ENCODE data around the gene MUS81. TPM values are rescaled to one million over a fixed set of nuclear protein-coding genes. Genes with fewer than 3 reads are reported as not detected.

MUS81 gene
- total and polyA plus RNA-seq, 2 of the 13 experiments (the other 11 are each of a cell fraction or from before 2014, with no cell fraction given): 25.6 to 30.2 TPM

DNA sequence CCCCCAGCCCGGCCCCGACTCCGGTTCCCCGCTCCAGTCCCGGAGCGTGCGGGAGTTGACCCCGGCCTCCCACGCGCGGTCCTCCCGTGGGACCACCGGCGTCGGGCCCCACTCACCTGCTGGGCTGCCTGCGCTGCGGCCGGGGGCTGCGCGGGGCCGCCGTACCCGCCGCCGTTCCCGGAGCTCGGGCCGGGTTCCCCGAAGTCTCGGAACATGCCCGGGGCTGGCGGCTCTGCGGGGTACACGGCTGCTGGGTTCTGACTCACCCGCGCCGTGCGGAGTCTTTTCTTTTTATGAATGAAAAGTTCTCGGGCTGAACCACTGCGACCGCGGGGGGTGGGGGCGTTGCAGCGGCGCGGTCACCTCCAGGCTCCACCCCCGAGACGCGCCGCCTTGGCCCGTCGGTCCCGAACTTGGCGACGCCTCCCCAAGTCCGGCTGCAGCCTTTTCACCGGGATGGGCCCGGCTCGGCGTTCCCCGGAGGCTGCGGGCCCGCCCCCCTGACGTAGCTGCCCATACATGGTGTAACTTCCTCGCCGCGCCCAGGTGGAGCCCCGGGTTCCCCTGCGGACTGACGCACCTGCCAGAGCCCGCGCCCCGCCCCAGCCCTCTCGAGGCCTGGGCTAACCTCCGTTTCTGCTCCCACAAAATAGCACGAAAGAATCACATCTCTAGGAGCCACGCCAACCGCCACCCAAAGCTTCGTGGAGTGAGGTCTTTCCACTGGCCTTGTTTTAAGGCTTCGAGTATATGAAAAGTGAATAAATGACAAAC lies 40.1 kb downstream of the MUS81 start, which contains the start of gene FOSL1 (continued):
- TF ChIP-seq, protein P1, sequence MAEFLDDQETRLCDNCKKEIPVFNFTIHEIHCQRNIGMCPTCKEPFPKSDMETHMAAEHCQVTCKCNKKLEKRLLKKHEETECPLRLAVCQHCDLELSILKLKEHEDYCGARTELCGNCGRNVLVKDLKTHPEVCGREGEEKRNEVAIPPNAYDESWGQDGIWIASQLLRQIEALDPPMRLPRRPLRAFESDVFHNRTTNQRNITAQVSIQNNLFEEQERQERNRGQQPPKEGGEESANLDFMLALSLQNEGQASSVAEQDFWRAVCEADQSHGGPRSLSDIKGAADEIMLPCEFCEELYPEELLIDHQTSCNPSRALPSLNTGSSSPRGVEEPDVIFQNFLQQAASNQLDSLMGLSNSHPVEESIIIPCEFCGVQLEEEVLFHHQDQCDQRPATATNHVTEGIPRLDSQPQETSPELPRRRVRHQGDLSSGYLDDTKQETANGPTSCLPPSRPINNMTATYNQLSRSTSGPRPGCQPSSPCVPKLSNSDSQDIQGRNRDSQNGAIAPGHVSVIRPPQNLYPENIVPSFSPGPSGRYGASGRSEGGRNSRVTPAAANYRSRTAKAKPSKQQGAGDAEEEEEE (CRISPR knock-in tag; IDR thresholded peaks at IDR 0.05; ENCODE audit: borderline replicate concordance): no peak
- TF ChIP-seq MBD4 (IDR thresholded peaks at IDR 0.05; ENCODE audit: borderline replicate concordance, low read length) (no peak), CEBPG (CRISPR knock-in tag; IDR thresholded peaks at IDR 0.05) (no peak), NFE2L2 (IDR thresholded peaks at IDR 0.05; ENCODE audit: low read length) (no peak), TCF12 (IDR thresholded peaks at IDR 0.05) (no peak), TCF12 (CRISPR knock-in tag; IDR thresholded peaks at IDR 0.05) (no peak), MATR3 (CRISPR knock-in tag; IDR thresholded peaks at IDR 0.05) (no peak), ZKSCAN8 (CRISPR knock-in tag; IDR thresholded peaks at IDR 0.05; ENCODE audit: borderline replicate concordance) (no peak), MXD3 (CRISPR knock-in tag; IDR thresholded peaks at IDR 0.05) (peak; percentile 25; the same call in 1 of the 2 replicates), ZBTB43 (CRISPR knock-in tag; conservative IDR thresholded peaks at IDR 0.05) (no peak; the same call in 1 of the 2 replicates), ZNF616 (CRISPR knock-in tag; IDR thresholded peaks at IDR 0.05; ENCODE audit: low read depth) (no peak), FOXA3 (CRISPR knock-in tag; IDR thresholded peaks at IDR 0.05) (0 out of 2 replicates have a peak, but pooled peaks have one; percentile 8), MLLT10 (CRISPR knock-in tag; IDR thresholded peaks at IDR 0.05) (no peak), ZSCAN30 (CRISPR knock-in tag; IDR thresholded peaks at IDR 0.05) (no peak), ZBTB34 (CRISPR knock-in tag; IDR thresholded peaks at IDR 0.05) (0 out of 2 replicates have a peak, but pooled peaks have one; percentile 35)
- TF ChIP-seq, protein P2, sequence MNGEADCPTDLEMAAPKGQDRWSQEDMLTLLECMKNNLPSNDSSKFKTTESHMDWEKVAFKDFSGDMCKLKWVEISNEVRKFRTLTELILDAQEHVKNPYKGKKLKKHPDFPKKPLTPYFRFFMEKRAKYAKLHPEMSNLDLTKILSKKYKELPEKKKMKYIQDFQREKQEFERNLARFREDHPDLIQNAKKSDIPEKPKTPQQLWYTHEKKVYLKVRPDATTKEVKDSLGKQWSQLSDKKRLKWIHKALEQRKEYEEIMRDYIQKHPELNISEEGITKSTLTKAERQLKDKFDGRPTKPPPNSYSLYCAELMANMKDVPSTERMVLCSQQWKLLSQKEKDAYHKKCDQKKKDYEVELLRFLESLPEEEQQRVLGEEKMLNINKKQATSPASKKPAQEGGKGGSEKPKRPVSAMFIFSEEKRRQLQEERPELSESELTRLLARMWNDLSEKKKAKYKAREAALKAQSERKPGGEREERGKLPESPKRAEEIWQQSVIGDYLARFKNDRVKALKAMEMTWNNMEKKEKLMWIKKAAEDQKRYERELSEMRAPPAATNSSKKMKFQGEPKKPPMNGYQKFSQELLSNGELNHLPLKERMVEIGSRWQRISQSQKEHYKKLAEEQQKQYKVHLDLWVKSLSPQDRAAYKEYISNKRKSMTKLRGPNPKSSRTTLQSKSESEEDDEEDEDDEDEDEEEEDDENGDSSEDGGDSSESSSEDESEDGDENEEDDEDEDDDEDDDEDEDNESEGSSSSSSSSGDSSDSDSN (CRISPR knock-in tag; IDR thresholded peaks at IDR 0.05): peak; percentile 50
- TF ChIP-seq, protein P3, sequence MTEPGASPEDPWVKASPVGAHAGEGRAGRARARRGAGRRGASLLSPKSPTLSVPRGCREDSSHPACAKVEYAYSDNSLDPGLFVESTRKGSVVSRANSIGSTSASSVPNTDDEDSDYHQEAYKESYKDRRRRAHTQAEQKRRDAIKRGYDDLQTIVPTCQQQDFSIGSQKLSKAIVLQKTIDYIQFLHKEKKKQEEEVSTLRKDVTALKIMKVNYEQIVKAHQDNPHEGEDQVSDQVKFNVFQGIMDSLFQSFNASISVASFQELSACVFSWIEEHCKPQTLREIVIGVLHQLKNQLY (CRISPR knock-in tag; IDR thresholded peaks at IDR 0.05): no peak
- TF ChIP-seq, protein P4, sequence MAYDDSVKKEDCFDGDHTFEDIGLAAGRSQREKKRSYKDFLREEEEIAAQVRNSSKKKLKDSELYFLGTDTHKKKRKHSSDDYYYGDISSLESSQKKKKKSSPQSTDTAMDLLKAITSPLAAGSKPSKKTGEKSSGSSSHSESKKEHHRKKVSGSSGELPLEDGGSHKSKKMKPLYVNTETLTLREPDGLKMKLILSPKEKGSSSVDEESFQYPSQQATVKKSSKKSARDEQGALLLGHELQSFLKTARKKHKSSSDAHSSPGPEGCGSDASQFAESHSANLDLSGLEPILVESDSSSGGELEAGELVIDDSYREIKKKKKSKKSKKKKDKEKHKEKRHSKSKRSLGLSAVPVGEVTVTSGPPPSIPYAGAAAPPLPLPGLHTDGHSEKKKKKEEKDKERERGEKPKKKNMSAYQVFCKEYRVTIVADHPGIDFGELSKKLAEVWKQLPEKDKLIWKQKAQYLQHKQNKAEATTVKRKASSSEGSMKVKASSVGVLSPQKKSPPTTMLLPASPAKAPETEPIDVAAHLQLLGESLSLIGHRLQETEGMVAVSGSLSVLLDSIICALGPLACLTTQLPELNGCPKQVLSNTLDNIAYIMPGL (CRISPR knock-in tag; IDR thresholded peaks at IDR 0.05; ENCODE audit: borderline replicate concordance in 1 of 2, low read depth in 1 of 2): no peak; a peak in 1 of 4 replicates

Data from HepG2 (cell line).